WI38 (cell line): ENCODE data around the gene SH3TC1.

Experiments
- H3K4me3 ChIP-seq: 2 replicates; pipeline ENCODE4 v1.5.1; 2011; ENCODE audit warnings: low read depth, mild to moderate bottlenecking, control low read depth, low read length
- TF ChIP-seq, protein P1 (sequence below): IDR thresholded peaks from 2 replicates; pipeline ENCODE4 v1.5.1; 2012; ENCODE audit warnings: low read depth, mild to moderate bottlenecking, control low read depth, low read length

SH3TC1 gene

DNA sequence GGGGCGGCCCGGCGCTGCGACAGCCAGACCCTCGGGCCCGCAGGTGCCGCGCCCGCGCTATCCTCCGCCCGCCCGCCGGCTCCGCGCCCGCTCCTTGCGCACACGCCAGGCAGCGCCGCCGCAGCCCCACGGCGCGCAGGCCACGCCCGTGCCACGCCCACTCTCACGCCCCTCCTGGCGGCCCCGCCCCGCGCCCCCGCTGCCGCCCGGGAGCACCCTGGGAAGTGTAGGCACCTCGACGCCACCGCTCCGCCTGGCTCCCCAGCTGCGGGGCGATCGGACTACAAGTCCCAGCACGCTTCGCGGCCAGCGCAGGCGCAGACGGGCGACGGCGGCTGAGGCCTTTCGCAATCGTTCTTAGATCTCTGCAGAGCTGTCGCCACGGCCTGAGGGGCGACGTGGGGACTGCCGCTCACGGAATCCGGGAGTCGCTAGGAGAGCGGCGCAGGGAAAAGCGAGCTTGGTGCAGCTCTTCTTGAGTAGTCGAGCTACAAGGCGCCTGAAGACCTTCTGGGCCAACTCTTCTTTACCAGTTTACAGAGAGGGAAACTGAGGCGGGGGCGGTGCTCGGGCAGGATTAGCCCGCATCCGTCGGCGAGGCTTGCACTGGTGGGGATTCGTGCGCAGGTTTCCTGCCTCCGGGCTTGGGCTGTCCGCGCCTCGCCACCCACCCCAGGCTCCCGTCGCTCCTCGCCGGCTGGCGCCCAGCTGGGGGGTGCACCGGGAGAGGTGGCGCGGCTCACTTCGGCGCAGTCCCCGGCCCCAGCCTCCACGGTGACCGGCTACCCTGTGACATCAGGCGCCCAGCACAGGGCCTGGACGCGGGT lies 40.2 kb upstream of the SH3TC1 start, which contains the start of gene ABLIM2:
Gene ABLIM2 (minus strand): TSS at position 104 of the 827 bp plus-strand sequence. CDS start 124 bp downstream, outside the sequence.
- peak within 1 kb of the TSS; percentile 78 for H3K4me3 ChIP-seq
- TF ChIP-seq, protein P1, sequence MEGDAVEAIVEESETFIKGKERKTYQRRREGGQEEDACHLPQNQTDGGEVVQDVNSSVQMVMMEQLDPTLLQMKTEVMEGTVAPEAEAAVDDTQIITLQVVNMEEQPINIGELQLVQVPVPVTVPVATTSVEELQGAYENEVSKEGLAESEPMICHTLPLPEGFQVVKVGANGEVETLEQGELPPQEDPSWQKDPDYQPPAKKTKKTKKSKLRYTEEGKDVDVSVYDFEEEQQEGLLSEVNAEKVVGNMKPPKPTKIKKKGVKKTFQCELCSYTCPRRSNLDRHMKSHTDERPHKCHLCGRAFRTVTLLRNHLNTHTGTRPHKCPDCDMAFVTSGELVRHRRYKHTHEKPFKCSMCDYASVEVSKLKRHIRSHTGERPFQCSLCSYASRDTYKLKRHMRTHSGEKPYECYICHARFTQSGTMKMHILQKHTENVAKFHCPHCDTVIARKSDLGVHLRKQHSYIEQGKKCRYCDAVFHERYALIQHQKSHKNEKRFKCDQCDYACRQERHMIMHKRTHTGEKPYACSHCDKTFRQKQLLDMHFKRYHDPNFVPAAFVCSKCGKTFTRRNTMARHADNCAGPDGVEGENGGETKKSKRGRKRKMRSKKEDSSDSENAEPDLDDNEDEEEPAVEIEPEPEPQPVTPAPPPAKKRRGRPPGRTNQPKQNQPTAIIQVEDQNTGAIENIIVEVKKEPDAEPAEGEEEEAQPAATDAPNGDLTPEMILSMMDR: no peak

DNA sequence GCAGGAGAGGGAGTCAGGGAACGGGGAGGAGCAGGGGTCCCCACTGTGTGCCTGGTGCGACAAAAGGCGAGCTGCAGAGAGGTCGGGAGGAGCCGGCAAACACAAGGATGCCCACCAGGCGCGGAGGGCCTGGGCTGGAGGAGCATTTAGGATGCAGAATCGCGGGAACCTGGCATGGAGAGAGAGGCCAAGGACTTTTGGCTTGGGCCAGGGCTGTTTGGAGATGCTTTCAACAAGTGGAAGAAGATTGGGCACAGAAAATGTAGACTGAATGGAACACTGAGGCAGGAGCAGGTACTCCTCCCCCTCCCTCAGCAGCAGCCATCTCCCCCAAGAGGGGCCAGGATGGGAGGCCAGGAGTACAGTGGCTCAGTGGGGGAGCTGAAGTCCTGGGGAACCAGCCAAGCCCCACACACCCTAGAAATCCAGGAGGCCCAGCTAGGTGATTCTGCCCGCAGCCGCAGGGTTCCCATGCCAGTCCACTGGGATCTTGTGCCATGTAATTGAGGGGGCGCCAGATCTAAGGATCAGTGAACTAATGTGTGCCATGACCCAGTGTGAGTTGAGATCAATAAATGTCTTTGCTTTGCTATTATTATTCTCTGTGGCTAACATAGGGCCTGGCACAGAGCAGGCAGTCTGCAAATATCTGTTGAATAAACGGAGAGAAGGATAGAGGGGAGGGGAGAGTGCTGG lies 39.4 kb upstream of the SH3TC1 start:
- TF ChIP-seq, protein P1: no peak
- H3K4me3 ChIP-seq: peak overlapping the region; percentile 78

DNA sequence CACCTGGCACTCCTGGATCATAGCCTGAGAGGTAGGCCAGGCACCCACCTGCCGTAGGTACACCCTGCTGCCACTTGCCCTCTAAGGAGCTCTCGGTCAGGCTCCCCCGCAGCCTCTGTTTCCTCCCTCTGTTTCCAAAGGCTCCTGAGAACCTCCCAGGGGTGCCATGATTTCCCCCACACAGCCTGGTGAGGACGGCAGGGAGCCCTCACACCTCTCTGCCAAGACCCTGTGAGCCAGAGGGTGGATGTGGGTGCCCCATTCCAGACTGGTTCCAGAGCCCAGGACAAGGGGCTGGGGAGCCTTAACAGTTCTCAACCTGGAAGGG lies 38.9 kb upstream of the SH3TC1 start:
- H3K4me3 ChIP-seq: no peak overlapping the region
- TF ChIP-seq, protein P1: no peak

DNA sequence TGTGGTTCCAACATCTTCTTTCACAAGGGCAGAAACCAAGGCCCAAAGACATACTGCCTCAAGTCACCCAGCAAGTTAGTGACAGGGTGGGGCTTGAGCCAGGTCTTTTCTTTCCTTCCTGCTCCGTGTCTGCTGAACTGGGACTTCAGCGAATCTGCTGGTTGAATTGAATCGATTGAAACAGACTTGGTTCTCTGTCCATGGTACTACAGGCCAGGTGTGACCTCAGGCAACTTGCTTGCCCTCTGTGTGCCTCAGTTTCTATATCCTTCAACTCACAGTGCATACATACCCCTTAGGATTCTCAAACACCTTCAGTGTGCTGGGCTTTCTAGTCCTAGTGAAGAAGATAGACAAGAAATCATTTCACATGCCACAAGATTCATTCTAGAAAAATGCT lies 38.5 kb upstream of the SH3TC1 start:
- H3K4me3 ChIP-seq: no peak overlapping the region
- TF ChIP-seq, protein P1: no peak

DNA sequence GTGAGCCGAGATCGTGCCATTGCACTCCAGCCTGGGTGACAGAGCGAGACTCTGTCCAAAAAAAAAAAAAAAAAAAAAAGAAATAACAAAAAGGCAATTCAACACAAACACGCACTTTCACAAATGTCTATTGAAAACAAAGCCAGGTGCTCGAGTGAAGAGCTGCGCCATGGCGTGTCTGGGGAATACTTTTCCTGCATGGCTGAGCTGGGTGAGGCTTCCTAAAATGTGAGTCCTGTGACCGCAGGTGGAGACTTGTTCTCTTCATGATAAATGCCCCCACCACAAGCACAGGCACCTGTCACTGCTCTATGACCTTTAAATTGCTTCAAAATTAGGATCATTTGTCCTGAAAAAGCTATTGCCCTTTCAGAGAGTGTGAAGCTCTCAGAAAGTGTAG lies 36.5 kb upstream of the SH3TC1 start:
- no peak overlapping the region for H3K4me3 ChIP-seq
- TF ChIP-seq, protein P1: no peak

DNA sequence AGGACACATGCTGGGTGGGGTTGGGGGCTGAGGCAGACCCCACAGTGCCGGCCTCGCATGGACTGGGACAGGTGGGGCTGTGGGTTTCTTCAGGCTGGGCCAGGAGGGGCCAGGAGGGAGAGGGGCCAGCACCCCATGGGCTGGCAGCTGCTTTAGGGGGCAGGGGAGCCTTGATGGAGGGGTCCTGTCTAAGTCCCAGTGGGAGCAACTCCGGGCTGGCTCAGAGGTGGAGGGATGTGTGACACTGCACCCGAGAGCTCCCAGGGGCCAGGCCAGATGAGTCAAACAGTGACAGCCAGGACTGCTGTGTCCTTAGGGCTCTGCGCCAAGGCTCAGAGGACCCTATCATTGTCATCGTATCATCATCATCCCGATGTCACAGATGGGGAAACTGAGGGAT lies 36.1 kb upstream of the SH3TC1 start:
- TF ChIP-seq, protein P1: no peak

More for the DNA sequence above, 36.1 kb upstream of the SH3TC1 start:
- no peak overlapping the region for H3K4me3 ChIP-seq
